ENCODE measurements around the gene POLR2L.

DNA sequence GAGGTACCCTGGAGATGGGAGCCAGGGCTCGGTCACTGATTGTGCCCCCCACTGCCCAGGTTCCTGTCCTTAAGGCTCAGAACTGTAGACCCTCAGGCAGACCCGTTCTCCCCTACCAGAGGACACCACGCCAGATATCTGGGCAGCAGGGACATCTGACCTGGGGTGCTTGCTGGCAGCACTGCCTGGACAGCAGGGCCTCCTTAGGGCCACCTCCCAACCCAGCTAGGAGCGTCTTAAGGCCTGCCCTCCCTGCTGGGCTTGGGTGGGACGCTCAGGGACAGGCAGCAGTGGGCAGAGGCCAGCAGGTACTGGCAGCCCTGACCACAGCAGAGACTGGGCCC lies 3.1 kb downstream of the POLR2L start:
- no peak for TF ChIP-seq POLR2A (IDR thresholded peaks at IDR 0.05)
- TF ChIP-seq, protein P1, sequence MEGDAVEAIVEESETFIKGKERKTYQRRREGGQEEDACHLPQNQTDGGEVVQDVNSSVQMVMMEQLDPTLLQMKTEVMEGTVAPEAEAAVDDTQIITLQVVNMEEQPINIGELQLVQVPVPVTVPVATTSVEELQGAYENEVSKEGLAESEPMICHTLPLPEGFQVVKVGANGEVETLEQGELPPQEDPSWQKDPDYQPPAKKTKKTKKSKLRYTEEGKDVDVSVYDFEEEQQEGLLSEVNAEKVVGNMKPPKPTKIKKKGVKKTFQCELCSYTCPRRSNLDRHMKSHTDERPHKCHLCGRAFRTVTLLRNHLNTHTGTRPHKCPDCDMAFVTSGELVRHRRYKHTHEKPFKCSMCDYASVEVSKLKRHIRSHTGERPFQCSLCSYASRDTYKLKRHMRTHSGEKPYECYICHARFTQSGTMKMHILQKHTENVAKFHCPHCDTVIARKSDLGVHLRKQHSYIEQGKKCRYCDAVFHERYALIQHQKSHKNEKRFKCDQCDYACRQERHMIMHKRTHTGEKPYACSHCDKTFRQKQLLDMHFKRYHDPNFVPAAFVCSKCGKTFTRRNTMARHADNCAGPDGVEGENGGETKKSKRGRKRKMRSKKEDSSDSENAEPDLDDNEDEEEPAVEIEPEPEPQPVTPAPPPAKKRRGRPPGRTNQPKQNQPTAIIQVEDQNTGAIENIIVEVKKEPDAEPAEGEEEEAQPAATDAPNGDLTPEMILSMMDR (IDR thresholded peaks at IDR 0.05 in 8 of 11, conservative IDR thresholded peaks at IDR 0.05 in 3 of 11): no peak
- TF ChIP-seq POLR2AphosphoS5 (IDR thresholded peaks at IDR 0.05): peak in 1 of 3 donors; percentile 15

Measured in spleen (tissue), 7 donors.